Suppressor macrophage treated with lipopolysaccharide for 1 hour (primary cell): ENCODE results near the gene ZEB2.

Source experiments
- DNase-seq, 3 donors: peaks; one replicate each; pipeline ENCODE4 v3.0.0-alpha.2; 2020 to 2022

The ZEB2 gene

DNA sequence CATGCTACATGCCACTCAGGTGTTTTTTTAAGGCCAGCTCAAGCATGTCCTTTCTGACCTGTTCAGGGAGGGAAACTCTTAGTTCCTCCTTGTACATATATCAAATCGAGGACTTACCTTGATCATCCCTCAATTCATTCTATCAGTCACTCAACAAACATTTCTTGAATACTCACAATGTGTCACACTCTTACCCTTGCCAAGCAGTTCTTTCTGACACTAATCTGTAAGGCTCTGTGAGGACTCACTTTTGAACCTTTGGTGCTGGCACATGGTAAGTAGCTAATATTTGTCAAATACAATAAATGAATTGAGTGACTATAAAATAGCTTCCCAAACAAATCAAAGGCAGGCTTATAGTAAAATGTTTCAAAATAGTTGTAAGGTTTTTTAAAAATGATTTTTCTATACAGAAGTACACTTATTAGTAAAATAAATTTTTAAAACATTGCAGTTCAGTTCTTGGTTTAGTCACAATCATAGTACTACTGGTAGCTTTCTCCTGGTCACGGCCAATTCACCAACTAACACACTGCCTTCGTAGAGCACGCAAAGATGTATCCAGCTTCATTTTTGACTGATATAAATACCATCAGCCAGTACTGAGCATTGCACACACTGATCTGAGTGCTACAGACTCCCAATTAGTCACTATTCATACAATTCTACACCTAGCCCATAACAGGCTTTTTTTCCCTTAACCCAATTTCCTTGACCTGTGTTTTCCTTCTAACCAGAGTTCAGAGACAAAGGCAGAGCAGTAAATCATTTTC lies 50.9 kb downstream of the ZEB2 start:
- no peak for DNase-seq

DNA sequence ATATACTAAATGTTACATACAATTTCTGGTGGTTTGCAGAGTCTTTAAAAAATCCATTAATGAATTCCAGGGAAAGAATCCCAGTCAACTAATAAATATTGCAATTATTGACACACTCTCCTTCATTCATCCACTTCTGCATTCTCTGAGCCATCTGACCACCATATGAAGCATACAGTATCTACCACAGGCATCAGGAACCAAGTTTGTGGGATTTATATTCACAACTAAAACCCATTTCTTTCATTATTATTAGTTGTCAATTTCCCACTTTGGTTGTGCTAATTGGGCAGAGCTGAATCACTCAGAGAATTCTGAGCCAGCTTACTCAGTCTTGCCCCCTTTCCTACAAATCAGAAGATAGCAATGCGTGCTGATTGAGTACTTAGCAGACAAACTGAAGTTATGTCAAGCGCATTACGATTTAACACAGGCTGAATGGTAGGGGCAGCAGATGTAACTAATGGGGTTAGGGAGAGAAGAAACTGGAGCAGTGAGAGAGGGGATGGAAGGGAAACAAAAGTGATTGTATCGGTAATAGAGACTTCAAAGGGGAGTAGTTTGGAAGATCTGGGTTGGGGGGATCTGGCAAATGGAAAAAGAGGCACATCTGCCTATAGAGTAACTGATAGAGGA lies 52.3 kb downstream of the ZEB2 start:
- no peak for DNase-seq

DNA sequence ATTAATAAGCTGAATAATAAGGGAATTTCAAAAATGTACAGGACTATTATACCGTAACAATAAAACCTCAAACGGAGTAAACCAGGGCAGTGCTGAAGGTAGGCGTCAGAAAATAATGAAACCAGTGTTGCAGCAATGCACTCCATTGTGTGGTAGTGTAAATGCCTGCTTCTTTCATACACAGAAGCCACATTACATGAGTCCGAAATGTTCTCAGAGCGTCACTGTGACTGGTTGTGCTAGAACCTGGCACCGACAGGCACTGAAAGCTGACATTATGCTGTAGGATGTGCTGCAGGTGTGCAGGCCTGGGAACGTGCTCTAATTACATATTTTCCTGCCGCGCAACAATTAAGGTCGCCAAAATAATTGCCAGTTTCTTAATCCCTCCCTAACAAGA lies 53.3 kb downstream of the ZEB2 start:
- no peak for DNase-seq

DNA sequence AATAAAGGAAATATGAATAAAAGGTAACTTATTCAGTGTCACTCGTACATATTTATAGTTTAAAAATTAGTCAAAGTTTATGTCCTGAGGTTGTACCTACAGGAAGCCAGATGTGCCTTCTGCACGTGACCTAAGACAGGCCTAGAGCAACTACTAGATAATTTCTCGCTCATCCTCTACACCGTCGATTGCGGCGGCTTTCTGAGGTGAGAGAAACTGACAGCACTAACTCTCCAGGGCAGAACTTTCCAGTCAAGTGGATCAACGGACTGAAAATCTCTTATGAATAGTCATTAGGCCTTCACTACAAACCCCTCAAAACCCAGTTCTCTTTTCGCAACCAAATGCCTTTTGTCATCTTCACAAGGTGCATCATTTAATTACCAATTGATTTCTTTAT lies 54.2 kb downstream of the ZEB2 start:
- no peak for DNase-seq

DNA sequence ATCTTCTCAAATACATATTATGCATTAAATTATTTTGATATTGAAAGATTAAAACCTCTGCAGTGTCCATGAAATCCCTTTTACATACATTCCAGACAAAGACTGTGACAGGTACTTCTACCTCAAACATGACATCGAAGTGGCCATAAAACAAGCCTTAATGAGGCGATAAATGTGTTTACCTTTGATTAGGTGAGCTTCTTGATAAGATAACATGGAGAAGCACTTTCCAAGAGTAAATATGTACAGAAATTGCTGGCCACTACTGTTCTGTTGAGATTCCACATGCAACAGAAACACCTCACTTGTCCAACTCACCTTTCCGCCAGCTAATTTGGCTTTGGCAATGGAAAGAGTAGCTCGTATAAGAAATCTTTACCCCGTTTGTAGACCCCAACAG lies 55.2 kb downstream of the ZEB2 start:
- no peak for DNase-seq

DNA sequence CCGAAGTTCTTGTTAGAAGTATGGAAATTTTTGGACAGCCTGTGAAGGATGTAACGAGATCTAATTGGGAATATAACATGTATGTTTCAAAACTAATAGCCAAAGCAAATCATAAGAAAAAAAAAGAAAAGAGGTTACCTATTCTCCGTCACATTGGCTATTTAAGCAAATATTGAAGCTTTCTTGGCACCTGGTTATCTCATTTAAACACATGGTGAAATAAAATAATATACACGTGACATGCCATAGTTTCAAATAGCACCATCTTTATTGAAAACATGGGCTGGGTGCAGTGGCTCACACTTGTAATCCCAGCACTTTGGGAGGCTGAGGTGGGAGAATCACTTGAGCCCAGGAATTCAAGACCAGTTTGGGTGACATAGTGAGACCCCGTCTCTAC lies 56.7 kb downstream of the ZEB2 start:
- DNase-seq, result no peak

DNA sequence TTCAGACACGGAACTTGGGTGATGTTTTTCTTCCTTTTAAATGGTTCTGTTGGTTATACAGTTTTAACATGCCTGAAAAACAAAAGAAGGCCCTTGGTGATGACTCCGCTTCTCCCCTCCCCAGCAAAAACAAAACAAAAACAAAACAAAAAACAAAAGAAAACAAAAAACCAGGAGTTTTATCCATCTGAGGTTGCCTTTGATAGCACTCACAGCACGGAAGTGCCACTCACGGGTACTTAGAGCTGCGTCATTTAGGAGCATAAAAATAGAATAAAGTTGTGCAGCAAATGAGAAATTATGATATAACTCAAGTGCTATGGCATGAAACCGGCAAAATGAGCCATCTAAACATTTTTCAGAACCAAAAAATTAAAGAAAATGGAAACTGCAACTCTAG lies 57.7 kb downstream of the ZEB2 start:
- no peak for DNase-seq

DNA sequence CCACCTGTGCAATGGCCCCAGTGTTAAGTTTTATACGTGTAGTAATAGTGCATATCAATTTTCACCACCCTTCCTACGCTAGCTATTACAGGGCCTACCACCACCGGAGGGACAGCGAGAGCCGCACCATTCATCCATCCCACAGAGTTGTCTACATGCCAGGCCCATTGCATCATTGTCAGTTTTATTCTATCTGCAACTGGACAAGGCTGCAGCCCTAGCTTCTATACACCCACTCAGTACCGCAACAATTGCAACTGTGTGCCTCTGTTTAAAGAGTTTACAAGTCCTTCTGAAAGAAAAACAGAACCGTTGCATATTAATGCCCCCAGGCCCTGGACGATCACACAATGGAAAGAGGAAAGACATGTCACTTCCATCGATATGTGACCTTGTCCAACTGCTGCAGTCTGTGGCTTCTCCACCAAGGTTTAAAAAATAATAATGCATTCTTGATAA lies 58.6 kb downstream of the ZEB2 start:
- DNase-seq, result peak in 1 of 3 donors; percentile 22

DNA sequence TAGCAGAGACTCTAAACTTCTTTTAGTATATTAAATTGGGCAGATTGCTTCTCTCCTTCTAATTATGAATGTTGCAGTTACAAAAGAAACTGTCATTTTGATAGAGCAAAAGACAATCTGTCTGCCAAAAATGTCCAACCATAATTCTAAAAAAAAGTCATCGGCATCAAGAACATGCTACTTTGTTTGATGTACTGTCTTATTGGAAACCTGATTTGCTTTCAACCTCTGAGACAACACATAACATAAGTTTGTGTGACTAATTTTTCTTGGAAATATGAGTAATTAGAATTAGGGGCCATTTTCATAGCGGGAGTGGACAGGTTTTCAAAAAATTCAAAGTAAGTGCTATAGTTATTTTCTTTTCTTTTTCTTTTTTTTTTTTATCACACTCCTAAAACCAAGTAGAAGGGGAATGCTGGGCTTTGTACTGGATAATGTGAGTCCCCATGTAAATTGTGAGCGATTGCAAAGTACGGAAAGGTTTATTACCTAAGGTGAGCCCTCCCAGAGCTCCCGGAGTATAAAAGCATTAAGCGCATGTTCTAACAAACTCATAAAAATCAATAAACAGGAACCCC lies 59.1 kb downstream of the ZEB2 start:
- no peak for DNase-seq

DNA sequence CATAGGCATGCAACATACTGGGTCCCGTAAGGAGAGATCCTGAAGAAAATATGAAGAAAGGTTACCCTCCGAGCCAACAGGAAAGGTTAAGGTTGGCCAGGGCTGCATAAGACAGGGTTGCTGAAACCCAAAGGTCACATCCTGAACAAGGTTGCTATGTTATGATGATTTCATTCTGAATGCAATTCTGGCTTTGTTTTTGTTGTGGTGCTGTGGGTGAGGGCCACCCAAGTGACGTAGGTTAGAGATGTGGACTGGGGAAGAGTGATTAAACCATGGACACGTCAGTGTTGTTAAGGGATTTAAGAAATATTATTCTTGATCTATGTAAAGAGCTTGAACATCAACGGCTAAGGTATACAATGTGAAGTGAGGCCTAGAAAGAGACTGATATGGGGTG lies 60.0 kb downstream of the ZEB2 start:
- DNase-seq, result peak; percentile 46 to 80 (median 61)

DNA sequence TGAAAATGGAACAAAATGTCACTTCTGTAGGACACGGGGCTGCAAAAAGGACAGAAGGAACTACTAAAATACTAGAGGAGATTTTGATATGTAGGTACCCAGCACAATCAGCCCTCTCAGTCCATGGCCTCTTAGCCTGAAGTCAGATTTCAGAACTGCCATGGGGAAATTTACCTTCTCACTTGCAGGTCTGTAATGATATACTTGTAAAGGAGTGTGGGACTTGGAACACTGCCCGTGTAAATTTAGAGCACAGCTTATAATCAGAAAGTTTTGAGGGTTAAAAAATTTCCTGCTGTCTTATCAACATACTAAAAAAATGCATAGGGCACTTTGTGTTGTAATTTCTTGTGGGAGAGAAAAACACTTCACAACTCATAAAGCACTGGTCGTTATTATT lies 60.6 kb downstream of the ZEB2 start:
- no peak for DNase-seq

DNA sequence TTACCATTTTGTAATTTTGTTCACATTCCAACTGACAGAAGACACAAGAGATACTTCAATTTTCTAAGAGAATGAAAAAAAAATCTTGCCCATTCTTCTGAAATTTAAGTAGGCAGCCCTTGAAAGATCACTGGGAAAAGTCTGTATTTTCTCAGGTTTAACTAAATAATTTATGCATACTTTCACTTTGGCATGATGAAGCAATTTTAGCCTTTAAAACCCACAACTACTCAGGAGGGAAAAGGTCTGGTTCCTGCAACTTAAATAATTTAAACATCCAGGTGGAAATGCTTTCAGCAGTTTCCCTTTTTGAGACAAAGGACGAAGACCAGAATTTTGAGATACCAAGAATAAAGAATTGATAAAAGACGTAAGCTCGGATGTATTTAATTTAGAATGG lies 61.4 kb downstream of the ZEB2 start:
- DNase-seq, result no peak

DNA sequence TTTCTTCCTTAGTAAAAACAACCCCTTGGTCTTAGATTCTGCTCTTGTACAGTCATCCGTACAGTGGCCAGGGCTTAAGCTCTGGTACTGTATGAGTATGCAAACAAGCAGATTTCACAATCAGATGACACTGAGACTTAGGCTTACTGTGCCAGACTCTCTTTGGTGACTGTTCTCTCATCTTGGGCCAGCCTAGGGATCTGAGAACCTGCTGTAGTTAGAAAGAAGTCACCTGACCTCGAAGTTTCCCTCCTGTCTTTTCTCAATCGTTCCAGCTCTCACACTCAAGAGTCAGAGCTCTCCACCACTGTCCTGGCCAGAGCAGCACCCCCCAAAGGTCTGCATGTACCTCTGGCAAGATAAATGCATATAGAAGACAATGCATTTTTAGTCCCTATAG lies 63.2 kb downstream of the ZEB2 start:
- DNase-seq, result peak; percentile 84 to 97 (median 95)

DNA sequence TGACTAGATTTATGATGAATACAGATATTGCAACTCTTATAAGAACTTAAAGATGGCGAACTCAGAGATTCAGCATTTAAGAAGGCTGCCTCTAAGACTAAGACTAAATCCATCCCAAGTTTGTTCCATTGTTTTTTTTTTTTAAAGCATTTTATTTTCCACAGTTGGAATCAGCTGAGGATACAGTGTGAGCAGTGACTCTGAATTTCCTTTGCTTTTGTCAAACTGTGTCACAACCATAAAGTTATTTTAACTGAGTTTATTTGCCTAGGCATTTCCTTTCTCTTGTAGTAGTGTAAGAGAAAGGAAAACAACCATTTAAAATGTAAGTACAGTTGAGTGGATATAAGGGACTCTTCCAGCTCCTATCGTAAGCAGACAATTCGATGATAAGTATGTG lies 63.9 kb downstream of the ZEB2 start:
- DNase-seq, result no peak

DNA sequence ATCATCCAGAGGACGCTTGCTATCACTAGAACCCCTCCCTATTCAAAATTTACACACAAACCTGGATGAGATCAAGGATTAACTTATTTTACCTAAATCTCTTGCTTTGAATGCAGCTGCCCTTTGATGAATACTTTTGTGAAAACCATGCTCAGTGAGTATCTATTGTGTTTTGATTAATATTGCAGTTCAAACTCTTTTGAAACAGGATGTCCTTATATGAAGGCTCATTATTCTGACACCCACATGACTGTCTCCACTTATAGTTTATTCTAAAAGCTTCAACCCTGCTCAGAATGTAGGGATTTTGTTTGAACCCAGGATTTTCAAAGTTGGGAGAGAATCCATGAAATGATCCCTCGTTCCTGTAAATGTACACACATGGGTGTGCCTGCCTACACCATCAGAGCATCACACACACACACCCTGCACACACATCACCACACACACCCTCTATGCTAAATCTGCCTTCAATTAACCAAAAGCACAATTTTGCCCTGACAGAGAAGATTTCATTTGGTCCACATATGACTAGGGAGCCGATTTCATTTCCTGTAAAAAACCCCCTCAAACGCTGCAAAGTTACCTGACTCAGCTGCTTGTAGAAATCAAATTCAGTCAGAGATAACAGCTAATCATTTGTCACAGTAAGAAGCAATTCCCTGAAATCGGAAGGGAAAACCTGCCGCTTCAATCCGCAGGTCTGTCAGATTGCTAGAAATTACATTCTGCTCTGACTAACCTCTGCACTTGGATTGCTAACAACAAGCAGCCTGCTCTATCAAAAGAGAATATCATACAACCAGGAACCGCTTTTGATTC lies 65.2 kb downstream of the ZEB2 start:
- DNase-seq, result peak; percentile 42 to 72 (median 62)

DNA sequence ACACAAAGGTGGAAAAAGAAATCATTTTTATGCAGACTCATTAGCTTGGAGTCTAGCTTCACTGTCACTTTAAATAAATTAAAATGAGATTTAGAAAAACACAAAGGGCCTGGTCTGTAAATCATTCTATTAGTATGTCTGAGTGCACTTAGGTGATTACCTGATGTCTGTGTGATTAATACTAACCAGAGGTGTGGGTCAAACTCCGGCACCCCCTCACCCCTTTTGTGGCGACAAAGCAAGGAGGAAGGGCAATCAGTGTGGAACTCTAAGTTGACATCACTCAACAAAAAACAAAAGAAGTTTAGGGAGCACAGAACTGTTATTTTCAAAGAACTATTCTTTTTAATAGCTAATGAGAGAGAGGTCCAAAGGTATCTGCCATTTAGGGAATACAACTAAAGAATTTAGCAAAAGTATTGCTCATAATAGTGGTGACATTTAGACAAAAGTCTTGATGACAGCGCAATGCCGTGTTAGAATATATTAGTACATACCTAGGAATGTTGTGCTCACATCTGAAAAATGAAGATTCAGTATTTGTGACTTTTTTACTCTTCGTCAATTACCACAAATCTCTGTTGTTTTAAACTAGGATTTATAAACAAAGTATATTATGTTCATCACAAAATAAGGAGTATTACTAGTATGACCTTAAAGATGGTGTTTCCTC lies 66.3 kb downstream of the ZEB2 start:
- DNase-seq, result no peak

DNA sequence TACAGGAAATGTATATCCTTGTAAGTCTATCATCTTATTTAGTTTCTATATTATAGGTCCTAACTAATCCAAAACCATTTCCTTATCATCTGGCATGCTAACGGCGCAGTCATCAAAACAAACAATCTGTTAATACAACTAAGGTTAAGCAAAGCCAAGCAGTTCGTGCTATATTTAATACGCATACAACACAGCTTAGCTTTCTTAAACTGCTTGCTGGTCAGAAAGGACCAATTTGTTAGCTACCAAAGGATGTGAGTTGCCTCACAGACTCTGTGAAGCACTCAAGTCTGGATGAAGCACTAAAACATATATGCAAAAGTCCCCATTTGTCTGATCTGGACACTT lies 67.0 kb downstream of the ZEB2 start:
- no peak for DNase-seq

DNA sequence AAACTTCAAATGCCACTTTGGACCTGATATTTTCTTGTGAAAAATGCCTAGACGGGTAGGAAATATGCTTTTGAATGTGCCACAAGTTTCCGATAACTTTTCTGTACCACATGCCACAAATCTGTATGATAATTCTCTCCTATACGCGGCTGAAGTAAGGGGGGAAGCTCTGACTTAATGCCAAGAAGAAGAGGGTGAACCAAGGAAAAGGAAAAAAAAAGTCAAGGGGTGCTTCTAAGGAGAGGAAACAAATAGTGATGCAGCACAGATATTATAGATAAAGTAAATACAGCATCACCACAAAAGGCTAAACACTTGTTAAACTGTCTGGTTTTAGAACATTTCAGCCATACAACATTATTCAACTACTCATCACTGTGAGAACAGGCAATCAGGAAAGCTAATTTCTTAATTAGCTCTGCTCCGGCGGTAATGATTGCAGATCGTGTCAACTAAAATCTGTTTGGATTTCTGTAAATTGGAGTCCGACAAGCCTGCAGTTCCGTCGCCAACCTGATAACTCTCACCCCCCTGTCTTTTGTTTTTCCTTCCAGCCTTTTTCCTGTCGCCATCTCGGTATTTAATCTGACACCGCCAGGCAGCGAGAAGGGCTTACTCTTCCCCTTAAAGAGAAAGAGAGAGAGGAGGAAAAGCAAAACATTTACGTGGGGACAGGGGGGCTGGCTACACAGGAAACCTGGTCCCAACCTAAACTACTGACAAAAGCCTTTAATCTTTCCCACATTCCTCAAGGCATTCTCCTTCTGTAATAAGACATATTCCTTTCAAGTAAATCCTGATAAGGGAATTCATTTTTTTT lies 67.5 kb downstream of the ZEB2 start:
- no peak for DNase-seq

DNA sequence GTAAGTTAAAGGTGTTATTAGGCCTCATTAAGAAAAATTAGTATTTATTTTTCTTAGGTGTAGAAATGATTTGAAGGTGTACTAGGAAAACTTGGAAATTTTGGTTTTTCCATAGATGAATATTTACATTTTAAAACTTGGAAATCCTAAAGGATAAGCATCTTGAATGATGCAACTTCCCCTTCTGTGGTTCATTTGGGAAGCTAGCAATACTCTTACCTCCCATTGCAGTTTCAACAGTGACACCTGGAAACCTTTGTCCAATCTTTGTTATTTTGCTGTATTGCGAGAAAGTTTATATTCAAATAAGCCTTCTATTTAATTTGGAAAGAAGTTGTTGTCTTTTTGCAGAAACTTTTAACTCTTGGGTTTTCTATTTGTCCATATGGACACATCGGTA lies 68.5 kb downstream of the ZEB2 start:
- DNase-seq, result no peak

DNA sequence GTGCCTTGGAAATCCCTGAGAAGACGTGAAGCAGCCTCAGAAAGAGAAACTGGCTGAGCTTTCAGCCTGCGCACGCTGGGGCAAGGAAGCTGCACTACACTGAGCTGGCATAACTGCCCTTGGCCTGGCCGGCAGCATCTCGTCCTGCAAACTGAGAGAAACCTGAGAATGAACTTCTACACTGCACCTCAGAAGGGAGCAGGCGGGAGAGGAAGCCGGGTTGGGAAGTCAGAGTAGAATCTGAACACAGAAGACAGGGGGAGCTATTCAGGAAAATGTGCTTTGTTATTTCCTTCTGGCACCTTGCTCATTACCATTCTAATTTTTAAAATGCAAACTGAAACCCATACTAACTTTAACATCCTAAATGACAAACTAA lies 70.9 kb downstream of the ZEB2 start:
- DNase-seq, result no peak

DNA sequence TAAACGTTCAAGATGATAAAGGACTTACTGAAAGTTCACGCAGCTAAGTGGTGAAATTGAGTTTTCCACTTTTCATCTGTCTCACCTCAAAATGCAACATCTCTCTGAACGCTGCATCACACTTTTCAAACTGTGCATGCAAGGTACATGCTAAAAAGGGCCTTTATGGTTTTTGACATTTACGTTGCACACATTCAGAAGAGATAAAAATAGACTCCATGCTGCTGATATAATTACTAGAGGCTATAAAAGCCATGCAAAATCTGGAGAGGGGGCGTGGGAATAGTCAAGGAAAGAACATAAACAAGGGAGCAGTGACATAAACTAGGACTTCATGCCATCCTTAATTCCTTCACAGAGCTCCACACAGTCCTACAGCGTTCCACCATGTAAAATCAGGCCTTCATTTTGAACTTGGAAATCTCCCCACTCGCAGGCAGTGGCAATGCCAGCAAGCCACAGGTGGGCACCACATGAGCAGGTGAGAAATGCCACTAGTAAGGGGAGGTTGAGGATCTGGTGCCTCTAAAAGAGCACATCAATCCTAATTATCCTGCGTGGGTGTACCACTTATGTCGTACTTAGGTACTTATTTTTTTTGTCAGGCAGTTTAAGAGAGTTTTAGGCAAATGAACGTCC lies 71.4 kb downstream of the ZEB2 start:
- no peak for DNase-seq

DNA sequence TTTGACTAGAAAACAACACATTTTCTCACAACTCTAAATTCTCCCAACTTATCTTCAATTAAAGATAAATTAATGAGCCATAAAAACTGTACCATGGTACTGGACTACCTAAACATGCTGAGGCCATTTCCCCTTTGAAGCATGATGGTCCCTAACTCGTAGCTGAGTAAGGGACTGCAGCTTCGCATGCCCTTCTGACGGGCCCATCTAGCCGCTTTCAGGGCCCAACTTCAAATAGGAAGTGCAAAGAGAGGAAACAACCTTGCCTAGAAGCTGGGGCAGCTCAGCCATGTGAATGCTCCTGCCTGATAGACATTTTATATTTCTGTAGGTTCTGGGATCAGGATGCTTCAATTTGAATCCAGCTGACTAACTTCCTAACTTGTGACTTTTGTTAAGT lies 72.4 kb downstream of the ZEB2 start:
- DNase-seq, result no peak
